Stomach (tissue), 9 donors: ENCODE measurements around the gene EFL1. TPM values are rescaled to one million over a fixed set of nuclear protein-coding genes. Genes with fewer than 3 reads are reported as not detected.

Source experiments
- DNase-seq, 2 donors: peaks; one replicate each; pipeline versions ENCODE4 v3.0.0 to v3.0.0-alpha.2; 2013 to 2019
- H3K27ac ChIP-seq, 5 donors: fragments of 200-600 bp in 4 of 5; sonication (generic) in 4 of 5; one replicate each; pipeline ENCODE4 v1.5.1; 2013 to 2019; ENCODE audit warnings: mild to moderate bottlenecking in 1 of 5, moderate library complexity in 1 of 5
- H3K27me3 ChIP-seq, 3 donors: fragments of 200-600 bp; sonication (generic); one replicate each; pipeline ENCODE4 v1.5.1; 2017 to 2019; ENCODE audit warnings: mixed run types in 1 of 3
- H3K36me3 ChIP-seq, 4 donors: fragments of 200-600 bp; sonication (generic); 1 replicate in 3 of 4; 2 replicates in 1 of 4; pipeline ENCODE4 v1.5.1; 2016 to 2019
- H3K4me1 ChIP-seq, 4 donors: fragments of 200-600 bp; sonication (generic); one replicate each; pipeline ENCODE4 v1.5.1; 2016 to 2019
- H3K4me3 ChIP-seq, 4 donors: fragments of 200-600 bp; sonication (generic) in 3 of 4; one replicate each; pipeline ENCODE4 v1.5.1; 2016 to 2019; ENCODE audit warnings: mild to moderate bottlenecking in 1 of 4
- H3K9me3 ChIP-seq, 4 donors: fragments of 200-600 bp; sonication (generic); one replicate each; pipeline ENCODE4 v1.5.1; 2016 to 2019
- CTCF ChIP-seq, 7 experiments: fragments of 450-650 bp in 4 of 7; fragments of 200-600 bp in 3 of 7; sonication (generic) in 3 of 7; IDR thresholded peaks; one replicate each; pipeline ENCODE4 v1.5.1; 2016 to 2019; ENCODE audit warnings: antibody characterized with exemption in 7 of 7, control low read depth in 2 of 7, mild to moderate bottlenecking in 1 of 7
- EP300 ChIP-seq: sonication (generic); formaldehyde crosslinking; IDR thresholded peaks from one replicate; pipeline ENCODE4 v1.6.1; 2017; ENCODE audit warnings: antibody characterized with exemption
- POLR2A ChIP-seq, 4 donors: fragments of 450-650 bp; IDR thresholded peaks; one replicate each; pipeline ENCODE4 v1.6.1; 2016; ENCODE audit warnings: antibody characterized with exemption in 4 of 4, control low read depth in 2 of 4, mild to moderate bottlenecking in 1 of 4, moderate library complexity in 1 of 4
- POLR2AphosphoS5 ChIP-seq, 3 donors: sonication (generic); formaldehyde crosslinking; IDR thresholded peaks; one replicate each; pipeline ENCODE4 v1.6.1; 2016; ENCODE audit warnings: antibody characterized with exemption in 3 of 3
- WGBS, 5 donors: extraction: QIAGEN DNeasy Blood & Tissue Kit in 3 of 5; methylation state at CpG; one replicate each; pipeline versions ENCODE4 v1.1.5 to v1.1.7; 2013 to 2018; 5-methylcytosine and 5-hydroxymethylcytosine counted together
- intact Hi-C: fragments of 100-400 bp; cut with DNase I; formaldehyde crosslinking; loops from one replicate; pipeline ENCODE4 v1.15.1; 2023; ENCODE audit warnings: low total_unique reads
- polyA plus RNA-seq, 3 donors: library from polyadenylated mRNA; stranded (reverse); fragments of 200-250 nt; gene quantifications; one replicate each; pipeline ENCODE4 v1.2.3, GENCODE V29; 2013
- total RNA-seq, 5 donors: library from RNA; depleted of rRNA; stranded (reverse); fragments of >200 nt; gene quantifications; one replicate each; pipeline versions ENCODE4 v1.1.0 to v1.2.3, GENCODE V29; 2014 to 2016
- donor health status: healthy with polysubstance abuse.
- donor health status: Bipolar disorder and iron deficiency.
- donor health status: healthy.

EFL1 gene
- total and polyA plus RNA-seq, 8 donors = 4.6 to 19.8 (median 11.1) TPM

DNA sequence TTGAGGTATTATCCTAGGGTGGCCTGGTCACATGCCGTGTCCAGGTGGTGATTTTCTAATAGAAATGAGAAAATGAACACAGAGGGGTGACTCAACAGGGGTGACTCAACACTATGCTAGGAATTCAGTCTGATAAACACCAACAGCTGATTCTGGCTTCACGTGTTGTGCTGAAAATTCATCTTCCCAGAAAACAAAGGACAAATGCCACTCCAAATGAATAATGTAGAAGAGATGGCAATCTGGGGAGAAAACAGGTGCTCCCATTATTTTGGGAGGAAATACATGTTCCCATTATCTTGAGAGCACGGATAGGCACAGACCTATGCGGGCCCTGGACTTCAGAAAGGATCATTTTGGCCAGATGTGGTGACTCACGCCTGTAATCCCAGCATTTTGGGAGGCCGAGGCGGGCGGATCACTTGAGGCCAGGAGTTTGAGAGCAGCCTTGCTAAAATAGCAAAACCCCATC is 115.5 kb downstream of the EFL1 start:
- peak overlapping the region in 1 of 5 donors; percentile 7 for H3K27ac ChIP-seq
- H3K4me1 ChIP-seq = peaks cover 0 to 24% (median 4%) of the 10 kb centered on the region in 4 donors
- intact Hi-C loops = no loop called here
- no peak overlapping the region for H3K4me3 ChIP-seq
- no peaks in the 10 kb centered on the region for H3K27me3 ChIP-seq
- H3K36me3 ChIP-seq = peaks cover 0 to 24% (median 22%) of the 10 kb centered on the region in 4 donors
- H3K9me3 ChIP-seq = no peaks in the 10 kb centered on the region
- TF ChIP-seq POLR2AphosphoS5 (IDR thresholded peaks at IDR 0.05) (no peak), EP300 (no peak), CTCF (IDR thresholded peaks at IDR 0.05) (no peak), POLR2A (IDR thresholded peaks at IDR 0.05) (no peak)
- WGBS, 5 donors = 73 to 90% (median 84%) methylated on average over 8 of the region's 8 CpGs
- no peak for DNase-seq

GRCh38 chr15:82146576-82146975 is 116.0 kb downstream of the EFL1 start:
- intact Hi-C loops = no loop called here
- Histone ChIP-seq H3K4me3 (no peak overlapping the region), H3K9me3 (no peaks in the 10 kb centered on the region), H3K27me3 (no peaks in the 10 kb centered on the region), H3K27ac (peak overlapping the region in 1 of 5 donors; percentile 7), H3K36me3 (peaks cover 0 to 20% (median 17%) of the 10 kb centered on the region in 4 donors), H3K4me1 (peaks cover 0 to 24% (median 4%) of the 10 kb centered on the region in 4 donors)
- DNase-seq = no peak
- 76 to 90% (median 84%) methylated on average over 3 of the region's 3 CpGs for WGBS, 5 donors
- no peak for TF ChIP-seq POLR2AphosphoS5 (IDR thresholded peaks at IDR 0.05)
- no peak for TF ChIP-seq POLR2A (IDR thresholded peaks at IDR 0.05)

GRCh38 chr15:82143390-82144385 is 118.8 kb downstream of the EFL1 start:
- no peak for DNase-seq
- H3K4me1 ChIP-seq = peaks cover 0 to 23% (median 0%) of the 10 kb centered on the region in 4 donors
- H3K9me3 ChIP-seq = no peaks in the 10 kb centered on the region
- TF ChIP-seq POLR2A (IDR thresholded peaks at IDR 0.05) (no peak), POLR2AphosphoS5 (IDR thresholded peaks at IDR 0.05) (no peak), CTCF (IDR thresholded peaks at IDR 0.05) (no peak), EP300 (no peak)
- no peaks in the 10 kb centered on the region for H3K27me3 ChIP-seq
- WGBS, 5 donors = 90 to 93% (median 90%) methylated on average over 9 of the region's 9 CpGs
- H3K36me3 ChIP-seq = peaks cover 0 to 11% (median 9%) of the 10 kb centered on the region in 4 donors
- H3K4me3 ChIP-seq = no peak overlapping the region
- intact Hi-C loops = no loop called here
- no peak overlapping the region for H3K27ac ChIP-seq

DNA sequence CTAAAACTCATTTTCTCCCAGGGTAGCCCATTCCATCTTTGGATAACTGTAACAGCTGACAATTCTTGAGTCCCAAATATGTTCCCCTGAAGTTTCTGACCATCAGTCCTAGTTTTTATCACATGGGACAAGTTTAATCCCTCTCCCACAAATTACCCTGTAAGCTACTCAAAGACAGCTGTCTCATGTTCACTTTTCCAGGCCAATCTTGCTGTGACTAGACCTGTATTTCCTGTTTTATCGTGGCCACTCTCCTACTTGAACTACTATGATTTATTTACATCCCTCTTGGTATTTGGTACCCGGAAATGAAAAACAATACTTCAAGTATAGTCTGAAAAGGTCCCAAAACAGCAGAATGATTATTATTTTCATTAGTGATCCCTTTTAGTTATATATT is 121.6 kb downstream of the EFL1 start:
- WGBS, 5 donors = 11 to 31% (median 21%) methylated on average over 2 of the region's 2 CpGs
- peaks cover 0 to 37% (median 35%) of the 10 kb centered on the region in 4 donors for H3K36me3 ChIP-seq
- intact Hi-C loops = no loop called here
- no peak overlapping the region for H3K4me3 ChIP-seq
- peaks cover 0 to 14% (median 0%) of the 10 kb centered on the region in 4 donors for H3K4me1 ChIP-seq
- no peaks in the 10 kb centered on the region for H3K27me3 ChIP-seq
- no peaks in the 10 kb centered on the region for H3K9me3 ChIP-seq
- no peak overlapping the region for H3K27ac ChIP-seq
- TF ChIP-seq CTCF (IDR thresholded peaks at IDR 0.05) (no peak), POLR2A (IDR thresholded peaks at IDR 0.05) (no peak), POLR2AphosphoS5 (IDR thresholded peaks at IDR 0.05) (no peak), EP300 (no peak)
- peak in 1 of 2 donors; percentile 75 for DNase-seq
